Ureter (tissue), 1 donor: ENCODE results near the gene TGIF1. TPM values are rescaled to one million over a fixed set of nuclear protein-coding genes. Genes with fewer than 3 reads are reported as not detected.

Experiments
- DNase-seq: peaks from one replicate; pipeline ENCODE4 v3.0.0-alpha.2; 2020; ENCODE audit warnings: low spot score
- total RNA-seq: library from RNA; stranded (reverse); gene quantifications from one replicate; pipeline ENCODE4 v1.2.4, GENCODE V29; 2023
- donor health status: DM: yes; HTN: yes; CAD: no.

The TGIF1 gene
- total RNA-seq, 1 donor from 2014 or later: 64.0 TPM

DNA sequence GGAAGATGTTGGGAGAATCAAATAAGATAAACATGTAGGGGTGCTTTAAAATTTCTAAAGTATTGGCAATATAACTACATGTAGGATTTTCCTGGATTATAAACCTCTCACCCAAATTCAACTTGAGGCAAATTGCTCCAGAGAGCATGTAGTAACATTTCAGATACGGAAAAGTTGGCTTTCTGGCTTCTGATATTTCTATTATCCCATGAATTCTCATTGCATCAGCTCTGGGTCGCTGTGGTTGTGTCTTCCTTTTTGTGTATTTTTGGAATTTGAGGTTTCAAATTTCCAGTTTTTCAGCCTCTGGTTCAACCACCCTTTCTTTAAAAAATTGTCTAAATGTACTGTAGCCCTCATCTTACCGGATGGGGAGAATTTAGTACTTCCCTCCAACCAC is 32.3 kb downstream of the TGIF1 start:
- no peak for DNase-seq

DNA sequence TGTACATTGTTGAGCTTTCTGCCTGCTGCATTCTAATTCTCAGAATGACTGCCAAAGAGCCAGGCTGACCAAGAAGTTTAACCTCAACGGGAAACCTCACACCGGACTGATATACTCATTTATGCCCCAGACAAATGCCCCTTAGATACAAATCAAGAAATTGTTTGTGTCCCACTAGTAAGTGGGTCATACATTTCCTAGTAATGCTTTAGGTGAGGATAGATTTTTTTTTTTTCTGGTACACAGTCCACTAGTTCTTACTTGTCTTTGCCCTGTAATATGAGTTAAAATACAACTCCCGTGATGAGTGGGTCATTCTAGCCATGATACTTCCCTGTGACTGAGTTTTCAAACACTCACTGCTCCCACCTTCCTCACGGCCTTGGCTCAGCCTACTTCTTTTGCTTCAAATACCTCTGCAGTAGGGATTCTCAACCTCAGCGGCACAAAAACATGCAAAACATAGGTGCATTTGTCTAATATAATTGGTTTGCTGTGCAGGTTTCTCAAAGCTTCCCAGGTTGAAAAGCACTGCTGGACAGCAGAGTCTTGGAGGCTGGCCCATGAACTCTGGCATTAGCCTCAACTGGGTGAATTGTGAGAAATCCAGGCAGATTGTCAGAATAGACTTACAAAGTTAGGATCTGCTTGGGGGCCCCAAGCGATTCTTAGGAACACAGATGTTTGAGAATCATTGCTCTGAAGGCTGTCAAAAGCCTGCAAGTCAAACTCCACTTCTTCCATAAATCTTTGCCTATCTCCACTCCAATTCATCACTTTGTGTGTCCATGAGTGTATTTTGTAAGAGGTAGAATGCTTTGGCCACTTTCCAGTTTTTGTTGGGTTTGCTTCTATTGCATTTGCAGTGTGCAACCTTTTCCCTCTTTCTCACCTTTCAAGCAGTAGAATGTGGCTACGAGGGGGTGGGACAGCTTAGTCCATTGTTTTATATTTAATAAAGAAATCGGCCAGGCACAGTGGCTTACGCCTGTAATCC is 35.5 kb downstream of the TGIF1 start:
- no peak for DNase-seq

DNA sequence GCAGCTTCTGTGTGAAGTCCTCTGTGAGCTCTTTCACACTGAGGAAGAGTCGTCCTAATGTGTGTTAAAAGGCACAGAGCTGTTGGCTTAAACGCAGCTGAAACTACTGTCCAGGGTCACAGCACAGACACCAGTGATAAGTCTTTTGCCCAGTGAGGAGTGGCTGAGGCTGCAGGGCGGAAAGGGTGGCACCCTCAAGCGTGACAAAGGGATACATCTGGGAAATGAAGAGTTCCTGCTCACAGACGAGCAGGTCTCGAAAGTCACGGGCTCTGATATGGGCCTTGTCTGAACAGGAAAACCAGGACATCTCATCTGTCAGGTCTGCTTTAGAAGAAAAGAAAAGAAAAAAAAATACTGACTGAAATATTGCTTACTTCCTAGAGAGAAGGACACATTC is 36.5 kb downstream of the TGIF1 start:
- DNase-seq: no peak

DNA sequence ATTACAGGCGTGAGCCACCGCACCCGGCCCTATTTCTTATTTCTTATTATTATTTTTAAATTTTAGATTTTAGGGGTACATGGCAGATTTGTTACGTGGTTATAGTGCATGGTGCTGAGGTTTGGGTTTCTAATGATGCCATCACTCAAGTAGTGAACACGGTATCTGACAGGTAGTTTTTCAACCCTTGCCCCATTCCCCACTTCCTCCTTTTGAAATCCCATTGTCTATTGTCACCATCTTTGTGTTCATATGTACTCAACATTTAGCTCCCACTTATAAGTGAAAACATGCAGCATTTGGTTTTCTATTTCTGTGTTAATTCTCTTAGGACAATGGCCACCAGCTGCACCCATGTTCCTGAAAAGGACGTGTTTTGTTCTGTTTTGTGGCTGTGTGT is 39.5 kb downstream of the TGIF1 start:
- DNase-seq: no peak

DNA sequence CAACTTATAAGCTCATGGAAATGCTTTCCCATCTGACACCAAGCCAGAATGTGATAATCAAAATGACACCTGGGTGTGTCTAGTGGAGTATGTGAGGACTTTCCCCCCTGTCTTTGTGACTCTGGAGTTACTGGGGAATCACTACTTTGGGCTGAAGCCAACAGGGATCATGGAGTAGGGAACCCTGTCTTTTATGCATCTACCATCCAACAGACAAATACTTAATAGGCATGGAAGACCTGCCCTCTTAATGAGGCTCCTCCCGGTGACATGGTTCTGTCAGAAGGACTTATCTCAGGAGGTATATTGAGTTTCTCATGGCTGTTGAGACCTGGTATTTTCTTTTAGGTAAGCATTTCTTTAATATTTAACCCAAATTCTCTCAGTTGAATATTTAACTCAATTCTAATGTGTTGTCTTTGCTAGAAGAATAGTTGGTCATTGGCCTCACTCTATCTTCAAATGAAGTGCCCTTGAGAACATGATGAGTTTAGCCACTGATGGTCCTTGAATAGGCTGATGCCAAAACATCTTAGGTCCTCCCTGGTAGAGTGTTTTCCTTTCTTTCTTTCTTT is 42.1 kb downstream of the TGIF1 start:
- DNase-seq: no peak

DNA sequence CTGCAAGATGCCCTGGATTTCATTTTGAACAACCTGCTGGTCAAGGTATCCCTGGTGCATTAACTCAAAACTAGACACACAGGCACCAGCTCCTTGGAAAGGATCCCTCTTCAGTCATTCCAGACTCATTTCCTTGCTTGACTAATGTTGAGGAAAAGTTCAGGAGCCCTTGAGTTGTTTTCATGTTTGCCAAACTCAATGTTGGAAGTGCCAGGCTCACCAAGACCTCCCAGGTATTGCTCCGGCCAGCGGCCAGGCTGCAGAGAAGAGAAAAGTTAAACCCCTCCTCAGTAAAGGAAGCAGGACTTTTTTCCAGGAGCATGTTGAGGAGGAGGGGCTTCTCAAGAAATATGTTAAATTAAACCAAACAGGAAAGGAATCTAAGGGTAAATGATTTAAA is 42.7 kb downstream of the TGIF1 start:
- no peak for DNase-seq

DNA sequence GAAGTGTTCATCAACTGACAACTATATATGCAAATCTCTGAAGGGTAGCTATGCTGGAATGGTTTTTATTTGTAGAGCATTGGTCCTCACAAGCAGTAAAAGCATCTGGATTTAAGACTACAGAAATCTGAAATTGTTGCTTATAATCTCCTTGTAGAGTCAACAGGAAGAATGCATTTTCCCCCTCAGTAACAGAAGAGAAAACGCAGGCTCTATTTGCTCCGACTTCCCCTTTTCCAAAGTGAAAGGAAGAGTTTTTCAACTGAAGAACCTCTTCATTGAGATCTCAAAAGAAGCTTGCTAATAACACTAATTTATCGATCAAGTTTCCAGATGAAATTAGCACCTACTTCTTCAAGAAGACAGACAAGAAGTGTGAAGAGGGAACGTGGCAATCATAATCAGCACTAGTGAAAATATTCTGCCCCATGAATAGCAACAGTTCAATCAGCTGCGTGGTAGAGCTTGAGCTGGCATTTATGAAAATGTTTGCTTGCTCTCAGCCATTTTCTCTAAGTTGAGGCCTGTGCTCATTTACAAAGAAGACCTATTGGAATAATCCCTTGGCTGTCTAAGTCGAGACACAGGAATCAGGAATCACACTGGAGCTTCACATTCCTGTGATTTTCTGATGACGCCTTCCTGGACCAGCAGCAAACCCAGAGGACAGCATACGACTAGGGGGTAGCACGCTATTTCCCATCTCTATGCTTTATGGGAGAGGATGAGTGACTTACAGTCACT is 43.7 kb downstream of the TGIF1 start:
- DNase-seq: no peak

DNA sequence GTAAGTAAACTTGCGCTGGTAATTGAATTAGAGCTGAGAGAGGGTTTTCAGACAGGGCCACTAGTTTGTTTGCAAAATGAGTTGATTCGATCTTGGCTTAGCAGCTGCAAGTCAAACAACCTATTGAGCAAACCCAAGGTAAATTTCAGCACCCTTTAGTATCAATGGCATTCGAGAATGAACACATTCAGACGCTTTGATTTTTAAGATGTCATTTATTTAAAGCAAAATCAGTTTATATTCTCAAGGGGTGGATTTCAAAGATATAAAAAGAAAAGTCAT is 44.2 kb downstream of the TGIF1 start:
- no peak for DNase-seq

DNA sequence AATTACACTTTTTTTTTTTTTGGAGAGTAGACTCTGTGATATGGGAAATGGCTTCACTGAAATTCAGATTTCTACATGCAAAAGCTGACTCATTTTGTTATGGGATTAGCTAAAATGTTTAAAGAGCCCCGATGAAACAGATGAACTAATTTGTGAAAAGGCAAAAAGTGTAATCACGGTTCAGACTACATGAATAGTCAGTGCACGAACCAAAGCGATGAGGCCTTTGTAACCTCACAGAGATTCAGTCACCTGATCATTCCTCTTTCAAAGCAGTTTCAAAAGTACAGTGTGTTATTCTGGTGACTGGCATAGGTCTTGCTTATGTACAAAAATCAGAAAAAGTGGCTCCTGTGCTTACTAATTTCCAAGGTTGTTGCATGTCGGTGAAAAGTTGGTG is 44.6 kb downstream of the TGIF1 start:
- DNase-seq: no peak

DNA sequence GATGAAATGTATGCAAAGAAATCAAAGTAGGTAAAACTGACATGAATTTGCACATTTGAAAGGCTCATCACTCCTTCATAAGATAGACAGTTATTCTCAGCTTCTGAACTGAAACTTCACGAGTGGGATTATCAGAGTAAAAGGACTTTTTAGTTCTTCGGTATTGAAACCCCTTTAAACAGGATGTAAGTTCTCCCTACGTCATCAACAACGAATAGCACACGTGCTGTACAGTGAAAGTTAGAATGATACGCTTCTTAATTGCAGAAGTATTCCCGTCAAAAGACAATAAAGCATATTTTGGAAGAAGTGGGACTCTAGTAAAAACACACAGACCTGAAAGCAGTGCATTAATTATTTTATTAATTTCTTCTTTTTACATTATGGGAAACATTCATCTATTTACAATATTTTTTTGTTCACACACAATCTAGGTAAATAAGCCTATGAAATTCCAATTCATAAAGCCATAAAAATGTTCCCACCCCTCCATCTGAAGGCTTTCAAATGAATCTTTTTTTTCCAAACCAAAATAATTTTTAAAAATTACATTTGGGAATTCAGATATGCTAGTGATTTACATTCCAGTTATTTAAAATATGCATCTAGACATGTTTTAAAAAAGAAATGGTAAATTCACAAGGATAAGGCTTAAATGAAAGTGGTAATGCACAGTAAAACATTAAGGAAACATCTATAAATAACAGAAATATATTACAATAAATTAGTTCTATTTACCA is 45.9 kb downstream of the TGIF1 start:
- DNase-seq: no peak

DNA sequence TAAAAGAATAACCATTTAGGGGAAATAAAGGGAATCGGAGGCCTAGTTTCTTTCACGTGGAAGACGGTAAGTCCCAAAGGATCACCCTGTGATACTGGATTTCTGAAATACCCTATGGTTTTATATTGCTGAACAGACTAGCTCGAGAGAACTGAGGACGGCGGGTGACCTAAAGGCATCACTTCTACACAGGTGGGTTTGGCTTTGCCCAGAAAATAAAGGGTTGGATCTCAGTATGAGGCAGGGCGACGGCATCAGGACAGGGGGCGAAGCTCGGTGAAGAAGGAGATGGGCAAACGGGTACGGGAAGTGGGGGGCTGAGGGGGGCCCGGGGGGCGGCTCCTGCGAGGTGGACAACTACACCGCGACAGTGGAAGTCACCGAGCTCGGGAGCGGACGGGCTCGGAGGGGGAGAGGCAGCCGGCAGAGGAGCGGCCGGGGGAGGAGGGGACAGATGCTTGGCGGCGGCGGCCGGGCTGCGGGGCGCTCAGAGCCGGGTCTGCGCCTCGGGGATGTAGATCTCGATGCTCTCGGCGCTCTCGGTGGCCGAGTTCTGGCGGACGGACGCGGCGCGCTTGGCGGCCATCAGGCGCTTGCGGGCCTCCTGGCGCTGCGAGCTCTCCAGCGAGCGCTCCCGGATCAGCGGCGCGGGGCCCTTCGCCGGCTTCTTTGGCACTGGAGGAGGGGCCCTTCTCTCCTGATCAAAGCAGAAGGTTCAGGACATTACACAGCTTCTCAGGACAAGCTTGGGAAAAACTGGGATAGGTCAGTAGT is 48.9 kb downstream of the TGIF1 start:
- no peak for DNase-seq

DNA sequence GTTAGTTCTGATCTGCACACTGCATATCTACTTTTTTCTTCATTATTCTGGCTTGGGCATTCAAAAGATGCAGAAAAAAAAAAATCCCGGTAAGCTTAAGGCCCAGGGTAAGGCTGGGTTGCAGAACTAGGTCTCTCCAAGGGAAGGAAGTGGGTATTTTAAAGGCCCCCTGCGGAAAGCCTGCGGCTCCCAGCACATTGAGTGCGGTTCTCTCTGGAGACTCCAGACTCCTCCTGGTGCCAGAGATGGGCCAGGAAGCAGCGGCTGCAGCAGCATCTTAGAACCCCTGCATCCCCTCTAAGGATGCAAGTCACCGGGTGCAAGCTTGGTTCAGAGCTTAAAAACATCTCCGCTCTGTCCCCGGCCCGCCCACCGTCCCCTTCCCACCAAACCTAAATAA is 49.5 kb downstream of the TGIF1 start:
- DNase-seq: no peak

DNA sequence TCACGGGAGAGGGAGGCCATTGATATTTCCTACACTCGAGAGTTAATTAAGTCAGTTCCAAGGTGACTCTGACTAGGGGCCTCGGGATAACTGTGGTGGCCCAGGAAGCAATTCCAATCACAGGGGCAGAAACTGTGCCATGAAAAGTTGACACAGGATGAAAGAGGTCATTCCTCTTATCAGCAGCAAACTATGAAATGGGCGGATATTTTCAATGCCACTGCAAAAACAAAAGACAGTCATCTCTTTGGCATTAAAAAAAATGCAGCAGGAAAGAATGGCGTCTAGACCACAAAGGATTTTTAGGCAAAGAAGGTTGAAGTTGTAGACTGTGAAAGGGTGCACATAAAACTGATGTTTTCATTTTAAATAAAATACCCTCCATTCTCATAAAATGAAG is 50.0 kb downstream of the TGIF1 start:
- DNase-seq: no peak

DNA sequence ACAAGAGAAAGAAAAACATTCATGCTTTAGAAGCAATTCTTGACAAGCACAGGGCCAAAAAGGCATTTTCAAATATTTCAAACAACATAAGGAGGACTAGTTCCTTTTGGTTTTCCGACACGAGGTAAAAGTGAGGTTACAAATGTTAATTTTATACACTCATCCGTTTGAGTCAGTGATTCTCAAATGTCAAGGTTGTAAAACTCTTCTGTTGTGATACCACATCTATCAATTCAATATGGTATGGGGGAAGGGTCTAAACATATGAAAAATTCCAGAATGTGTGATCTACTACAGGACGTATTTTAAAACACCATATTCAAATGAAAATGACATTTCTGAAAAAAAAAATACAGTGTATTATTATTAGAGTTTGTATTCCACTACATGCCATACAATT is 52.7 kb downstream of the TGIF1 start:
- DNase-seq: no peak

DNA sequence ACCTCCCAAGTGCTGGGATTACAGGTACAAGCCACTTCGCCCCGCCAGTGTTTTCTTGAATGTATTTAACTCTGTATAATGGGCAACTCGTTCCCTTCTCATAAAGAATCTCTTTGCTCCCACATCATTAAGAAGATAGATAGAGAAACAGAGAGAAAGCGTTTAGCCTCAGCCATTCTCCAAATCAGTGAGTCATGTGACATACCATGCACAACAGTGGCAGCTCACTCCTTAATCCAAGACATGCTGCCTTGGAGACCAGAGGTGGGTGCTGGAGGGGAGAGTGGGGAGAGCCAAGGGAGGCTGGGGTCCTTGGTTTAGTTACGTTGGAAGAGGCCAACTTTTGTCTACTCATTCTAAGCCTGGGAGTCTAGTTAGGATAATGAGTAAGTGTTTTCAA is 54.7 kb downstream of the TGIF1 start:
- no peak for DNase-seq

DNA sequence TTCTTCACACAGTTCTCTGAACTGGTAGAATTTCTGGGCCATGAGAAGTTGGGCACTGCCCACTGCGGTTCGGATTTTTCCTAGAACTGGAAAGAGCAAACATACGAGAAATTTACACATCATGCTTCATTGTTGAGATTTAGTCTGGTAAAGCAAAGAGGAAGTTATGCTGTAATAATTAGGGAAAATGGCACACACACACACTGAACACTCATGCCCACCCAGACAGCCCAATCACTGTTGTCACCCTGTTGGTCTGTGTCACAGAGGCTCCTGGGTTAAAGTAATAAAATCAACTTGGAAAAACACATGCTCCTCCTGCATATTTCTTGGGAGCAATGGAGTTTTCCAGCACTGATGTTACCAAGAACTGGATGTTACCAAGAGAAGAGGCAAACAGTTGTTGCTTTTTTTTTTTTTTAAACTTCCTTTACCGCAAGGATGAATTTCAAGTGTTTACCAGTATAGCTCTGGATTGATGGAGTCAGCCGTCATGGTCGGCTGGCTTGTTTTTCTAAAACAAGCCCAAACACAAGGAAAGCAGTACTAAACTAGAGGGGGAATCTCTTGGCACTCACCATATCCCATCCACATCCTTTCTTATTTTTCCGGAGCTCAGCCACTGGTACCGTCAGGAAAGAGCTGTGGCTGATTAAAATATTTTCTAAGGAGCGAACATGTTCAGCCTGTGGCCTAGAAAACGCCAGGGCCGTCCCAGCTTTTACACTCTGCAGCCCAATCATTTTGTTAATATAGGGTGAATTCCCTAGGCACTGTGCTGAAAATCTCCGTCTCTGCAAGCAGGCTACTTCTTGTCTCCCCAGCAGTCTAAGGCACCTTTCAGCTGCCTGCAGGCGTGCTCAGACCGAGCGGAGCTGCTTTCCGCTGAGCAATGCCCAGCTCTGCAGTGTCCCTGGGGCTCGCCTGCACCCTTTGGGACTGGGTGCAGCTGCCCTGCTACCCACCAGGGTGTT is 58.9 kb downstream of the TGIF1 start:
- no peak for DNase-seq
